GM15510 (cell line): Measurements from ENCODE around the gene GLB1L3.

ENCODE experiments used
- POLR2A ChIP-seq: IDR thresholded peaks from 3 replicates; pipeline ENCODE4 v1.6.1; 2011; ENCODE audit warnings: borderline replicate concordance; ENCODE audit not compliant: insufficient read length; ENCODE audit errors: extremely low read depth

Gene GLB1L3, protein sequence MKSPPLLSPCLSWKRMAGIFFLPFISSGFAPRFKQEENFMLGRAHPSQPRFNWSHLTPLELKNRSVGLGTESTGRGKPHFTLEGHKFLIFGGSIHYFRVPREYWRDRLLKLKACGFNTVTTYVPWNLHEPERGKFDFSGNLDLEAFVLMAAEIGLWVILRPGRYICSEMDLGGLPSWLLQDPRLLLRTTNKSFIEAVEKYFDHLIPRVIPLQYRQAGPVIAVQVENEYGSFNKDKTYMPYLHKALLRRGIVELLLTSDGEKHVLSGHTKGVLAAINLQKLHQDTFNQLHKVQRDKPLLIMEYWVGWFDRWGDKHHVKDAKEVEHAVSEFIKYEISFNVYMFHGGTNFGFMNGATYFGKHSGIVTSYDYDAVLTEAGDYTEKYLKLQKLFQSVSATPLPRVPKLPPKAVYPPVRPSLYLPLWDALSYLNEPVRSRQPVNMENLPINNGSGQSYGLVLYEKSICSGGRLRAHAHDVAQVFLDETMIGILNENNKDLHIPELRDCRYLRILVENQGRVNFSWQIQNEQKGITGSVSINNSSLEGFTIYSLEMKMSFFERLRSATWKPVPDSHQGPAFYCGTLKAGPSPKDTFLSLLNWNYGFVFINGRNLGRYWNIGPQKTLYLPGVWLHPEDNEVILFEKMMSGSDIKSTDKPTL

DNA sequence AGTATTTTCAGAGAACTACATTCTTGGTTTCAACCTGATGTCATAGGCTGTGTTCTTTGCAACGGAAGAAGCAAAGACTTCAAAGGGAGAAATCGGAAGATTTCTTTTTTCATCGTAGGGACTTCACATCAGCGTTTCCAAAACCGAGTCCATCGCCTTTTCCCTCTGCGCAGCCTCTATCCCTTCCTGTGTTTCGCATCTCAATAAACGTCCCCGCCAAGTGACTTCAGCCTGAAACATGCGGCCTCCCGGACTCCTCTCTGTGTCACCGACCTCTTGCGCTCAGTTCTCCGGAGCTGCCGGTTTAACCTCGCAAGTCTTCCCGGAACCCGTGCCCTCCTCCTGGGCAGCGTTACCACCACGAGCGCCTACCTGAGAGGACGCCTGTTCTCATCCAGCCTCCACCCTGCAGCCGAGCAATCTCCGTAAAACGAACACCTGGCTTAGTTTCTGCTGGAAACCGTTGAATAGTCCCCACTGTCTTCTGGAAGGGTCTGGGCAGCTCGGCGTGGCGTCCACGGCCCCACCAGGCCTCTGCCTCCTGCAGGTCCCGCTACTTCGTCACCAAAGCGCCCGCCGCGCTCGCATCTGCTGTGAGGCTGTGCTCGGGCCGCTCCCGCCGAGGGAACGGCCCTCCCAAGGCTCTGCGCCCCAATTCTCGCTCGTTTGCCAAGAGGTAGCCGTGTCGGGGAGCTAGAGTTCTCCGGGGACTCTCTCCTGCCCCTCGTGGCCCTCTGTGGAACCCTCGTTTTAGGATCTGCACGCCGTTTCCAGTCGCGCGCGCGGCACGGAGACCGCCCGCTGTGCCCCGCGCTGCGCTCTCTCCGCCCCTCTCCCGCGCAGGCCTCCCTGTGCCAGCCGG lies at the start of gene GLB1L3:
TSS of gene GLB1L3 (plus strand) at position 846 of the 862 bp plus-strand sequence. CDS start 362 bp downstream, outside the sequence.
- TF ChIP-seq POLR2A, result no peak

DNA sequence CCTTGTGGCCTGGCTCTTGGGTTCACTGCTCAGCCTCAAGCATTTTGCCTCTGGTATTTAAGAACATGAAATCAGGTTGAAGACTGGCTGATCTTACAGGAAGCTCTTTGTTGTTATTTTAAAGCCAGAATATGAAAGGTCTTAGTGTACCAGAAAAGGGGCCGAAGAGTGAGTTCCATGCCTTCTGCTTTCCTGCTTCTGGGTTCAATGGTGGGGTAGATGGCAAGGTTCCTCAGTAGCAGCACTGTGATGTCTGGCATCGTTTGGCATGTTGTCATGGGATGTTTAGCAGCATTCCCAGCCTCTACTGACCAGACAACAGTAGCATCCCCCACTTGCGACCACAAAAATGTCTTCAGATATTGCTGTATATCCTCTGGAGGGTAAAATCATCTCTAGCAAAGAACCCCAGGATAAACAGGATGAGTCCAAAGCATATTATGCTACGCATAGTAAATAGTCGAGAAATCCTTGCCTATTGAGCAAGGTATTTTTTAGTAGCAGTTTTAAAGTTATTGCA lies 49.3 kb upstream of the GLB1L3 start:
- no peak for TF ChIP-seq POLR2A

DNA sequence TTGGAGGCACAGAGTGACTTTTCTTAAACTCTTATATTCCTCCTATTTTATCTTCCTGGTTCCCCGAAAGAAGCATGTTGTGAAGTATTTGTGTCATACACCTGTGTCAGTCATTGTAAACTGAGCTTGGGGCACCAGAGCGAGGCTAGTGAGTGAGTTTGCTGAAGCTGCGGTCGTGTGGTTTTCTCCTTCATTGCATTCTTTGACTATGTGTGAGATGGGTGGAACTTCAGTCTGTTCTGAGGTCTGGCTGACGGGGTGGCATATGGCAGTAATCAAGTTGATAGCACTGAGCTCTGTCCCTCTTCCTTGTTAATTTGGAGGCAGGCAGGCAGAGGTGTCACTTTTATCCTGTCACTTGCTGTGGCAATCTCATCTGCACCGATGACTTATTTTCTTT lies 47.6 kb upstream of the GLB1L3 start:
- no peak for TF ChIP-seq POLR2A

DNA sequence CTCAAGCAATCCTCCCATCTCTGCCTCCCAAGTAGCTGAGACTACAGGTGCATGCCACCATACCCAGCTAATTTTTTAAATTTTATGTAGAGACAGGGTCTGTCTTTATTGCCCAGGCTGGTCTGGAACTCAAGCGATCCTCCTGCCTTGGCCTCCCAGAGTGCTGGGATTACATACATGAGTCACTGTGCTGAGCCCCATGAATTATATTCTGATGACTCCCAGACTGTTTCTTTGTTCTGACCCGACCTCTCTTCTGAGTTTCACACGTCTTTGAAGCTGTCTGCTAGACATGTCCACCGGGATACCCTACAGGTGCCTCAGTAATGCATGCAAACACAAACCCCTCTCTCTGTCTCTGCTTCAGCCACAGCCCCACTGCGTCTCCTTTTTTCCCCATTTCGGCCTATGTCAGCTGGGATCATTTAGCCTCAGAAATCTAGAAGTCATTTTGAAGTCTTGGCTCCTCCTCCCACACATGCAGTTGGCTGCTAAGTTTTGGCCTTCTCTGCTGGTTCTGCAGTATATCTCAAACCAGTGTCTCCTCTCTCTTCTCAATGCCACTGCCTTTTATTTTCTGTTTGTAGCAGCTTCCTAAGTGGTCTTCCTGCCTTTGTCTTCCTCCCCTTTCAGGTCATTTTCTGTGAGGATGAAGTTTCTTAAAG lies 46.9 kb upstream of the GLB1L3 start:
- no peak for TF ChIP-seq POLR2A

DNA sequence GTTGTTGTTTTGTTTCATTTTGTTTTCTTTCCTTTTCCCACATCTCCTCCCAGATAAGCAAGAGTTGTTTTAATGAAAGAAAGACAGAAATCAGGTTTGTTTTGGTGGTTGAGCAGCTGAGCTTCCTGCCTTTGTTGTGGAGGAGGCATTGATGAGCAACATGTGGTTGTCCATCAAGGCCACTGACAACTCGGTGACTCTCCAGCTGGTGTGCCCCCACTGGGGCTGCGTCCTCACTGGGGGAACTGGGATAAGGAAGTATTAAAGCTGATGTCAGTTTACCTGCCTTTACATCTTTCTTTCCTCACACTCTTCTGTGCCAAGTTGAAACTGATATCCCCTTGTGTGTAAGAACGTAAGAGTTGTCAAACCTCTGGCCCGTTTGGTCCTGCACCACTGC lies 45.8 kb upstream of the GLB1L3 start:
- no peak for TF ChIP-seq POLR2A

DNA sequence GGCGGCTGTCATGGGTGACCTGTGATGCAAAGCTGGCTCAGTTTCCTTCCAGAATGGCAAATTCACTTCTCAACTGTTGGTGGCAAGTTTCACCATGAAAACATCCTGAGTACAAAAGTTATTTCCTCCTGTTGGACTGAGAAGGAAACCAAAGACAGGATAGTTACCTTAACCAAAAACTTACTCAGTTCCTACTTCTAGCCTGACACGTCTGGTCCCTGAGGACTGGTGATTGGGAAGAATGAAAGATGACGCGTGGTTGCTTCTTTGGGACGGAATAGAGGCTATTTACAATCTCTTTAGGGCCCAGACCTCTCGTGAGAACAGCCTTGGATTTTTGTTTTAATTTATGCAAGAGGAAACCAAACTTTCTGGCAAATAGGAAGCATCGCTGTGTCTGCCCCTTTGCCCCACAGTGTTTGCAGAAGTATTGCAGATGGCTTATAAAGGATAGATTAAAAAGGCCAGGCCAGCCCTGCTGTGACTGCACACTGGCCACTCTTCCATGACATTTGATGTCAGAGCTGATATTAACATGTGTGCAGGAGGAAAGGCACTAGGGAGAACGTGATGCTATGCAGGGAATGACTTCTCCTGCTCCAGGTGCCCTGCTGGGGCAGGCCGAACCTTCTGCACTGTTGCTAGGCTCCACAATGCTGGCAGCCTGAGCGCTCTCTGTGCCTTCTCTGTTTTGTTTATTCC lies 44.1 kb upstream of the GLB1L3 start:
- no peak for TF ChIP-seq POLR2A

DNA sequence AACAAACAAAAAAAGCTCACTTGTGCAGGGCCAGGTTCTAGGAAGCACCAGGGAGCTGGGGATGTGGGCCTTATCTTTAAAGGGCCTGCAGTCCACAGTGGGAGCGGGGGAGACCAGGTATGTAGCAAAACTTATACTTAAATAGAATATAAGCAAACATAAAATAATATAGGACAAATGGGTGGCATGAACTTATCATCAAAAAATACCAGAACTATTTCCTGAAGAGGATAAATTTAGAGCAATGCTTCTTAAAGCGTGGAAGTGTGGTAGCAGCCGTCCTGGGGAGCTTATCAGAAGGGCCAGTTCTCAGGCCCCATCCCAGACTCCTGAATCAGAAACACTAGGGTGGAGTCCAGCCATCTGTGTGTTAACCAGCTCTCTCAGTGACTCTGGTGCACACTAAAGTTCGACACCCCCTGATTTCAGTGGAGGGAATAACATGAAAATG lies 42.4 kb upstream of the GLB1L3 start:
- TF ChIP-seq POLR2A, result no peak

DNA sequence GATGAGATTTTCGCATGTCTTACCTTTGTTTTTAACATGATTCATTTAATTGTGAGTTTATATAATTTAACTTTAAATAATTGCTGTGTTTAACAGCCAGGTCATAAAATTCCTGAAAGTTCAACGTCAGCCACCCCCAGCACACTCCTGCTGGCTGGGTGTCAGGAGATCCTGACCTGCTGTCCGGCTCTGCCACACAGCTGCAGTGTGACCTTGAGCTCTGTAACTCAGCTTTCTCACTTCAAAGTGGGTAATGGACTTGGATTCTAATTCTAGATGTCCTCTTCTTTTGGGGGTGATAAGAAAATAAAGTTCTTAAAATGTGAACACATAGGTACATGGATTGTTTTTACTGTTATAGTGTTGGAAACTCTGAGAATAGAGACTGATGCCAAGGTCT lies 40.8 kb upstream of the GLB1L3 start:
- no peak for TF ChIP-seq POLR2A

DNA sequence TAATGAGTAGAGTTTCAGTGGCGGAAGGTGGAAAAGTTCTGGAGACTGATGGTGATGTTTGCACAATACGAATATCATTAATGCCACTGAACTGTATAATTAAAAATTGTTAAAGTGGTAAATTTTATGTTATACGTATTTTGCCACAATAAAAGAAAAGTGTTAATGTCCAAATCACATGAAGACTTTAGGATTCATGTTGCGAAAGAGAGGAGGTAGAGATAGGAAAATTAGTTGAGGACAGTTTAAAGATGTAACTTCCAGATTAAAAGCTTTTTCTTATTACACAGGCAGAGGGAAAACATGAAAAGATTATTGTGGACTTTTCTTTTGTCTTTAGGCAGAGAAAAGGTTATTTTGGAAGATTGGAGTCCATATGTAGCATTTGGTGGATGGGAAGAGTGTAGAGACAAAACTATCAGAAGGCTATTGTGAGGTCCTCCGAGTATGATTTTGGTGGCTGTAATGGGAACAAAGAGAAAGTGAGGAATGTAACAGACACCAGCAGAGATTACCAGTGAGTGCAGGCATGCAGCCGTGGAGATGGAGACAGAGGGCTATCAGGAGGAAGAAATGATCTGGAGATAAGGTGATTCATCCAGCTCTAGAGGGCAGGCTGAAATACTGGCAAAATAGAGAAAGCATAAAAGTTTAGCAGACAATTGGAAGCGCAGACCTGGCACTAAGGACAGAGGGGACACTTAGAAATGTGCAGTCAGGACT lies 39.2 kb upstream of the GLB1L3 start:
- no peak for TF ChIP-seq POLR2A

DNA sequence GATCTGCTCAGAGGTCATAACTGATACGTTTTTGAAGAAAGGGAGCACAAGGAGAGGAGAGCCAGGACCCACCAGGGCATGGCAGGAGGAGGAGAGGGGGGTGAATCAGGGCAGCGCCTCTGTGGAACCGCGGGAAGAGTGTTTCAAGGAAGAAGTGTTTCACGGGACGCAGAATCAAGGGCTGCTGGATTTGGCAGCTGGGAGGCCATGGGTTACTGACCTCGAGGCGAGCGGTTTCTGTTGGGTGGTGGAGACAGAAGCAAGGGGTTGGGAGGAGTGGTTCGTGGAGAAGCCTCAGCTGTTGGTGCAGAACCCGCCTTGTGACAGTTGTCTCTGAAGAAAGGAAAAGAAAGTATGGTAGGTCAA lies 38.6 kb upstream of the GLB1L3 start:
- TF ChIP-seq POLR2A, result no peak

DNA sequence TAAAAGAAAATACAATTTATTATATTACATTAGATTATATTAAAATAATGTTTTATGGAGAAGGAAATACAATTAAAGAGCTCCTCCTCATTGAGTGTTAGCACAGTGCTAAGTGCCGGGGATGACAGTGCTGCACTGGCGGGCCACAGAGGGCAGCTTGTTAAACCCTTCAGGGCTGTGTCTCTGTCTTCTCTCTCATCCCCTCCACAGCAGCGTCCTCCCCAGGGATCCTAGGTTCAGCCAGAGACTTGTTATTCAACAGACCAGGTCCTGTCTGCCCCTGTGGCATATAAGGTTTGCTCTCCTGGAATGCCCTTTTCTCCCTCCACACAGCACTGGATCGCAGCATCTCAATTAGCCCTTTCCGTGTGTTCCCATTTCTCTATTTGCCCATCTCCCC lies 37.2 kb upstream of the GLB1L3 start:
- no peak for TF ChIP-seq POLR2A

DNA sequence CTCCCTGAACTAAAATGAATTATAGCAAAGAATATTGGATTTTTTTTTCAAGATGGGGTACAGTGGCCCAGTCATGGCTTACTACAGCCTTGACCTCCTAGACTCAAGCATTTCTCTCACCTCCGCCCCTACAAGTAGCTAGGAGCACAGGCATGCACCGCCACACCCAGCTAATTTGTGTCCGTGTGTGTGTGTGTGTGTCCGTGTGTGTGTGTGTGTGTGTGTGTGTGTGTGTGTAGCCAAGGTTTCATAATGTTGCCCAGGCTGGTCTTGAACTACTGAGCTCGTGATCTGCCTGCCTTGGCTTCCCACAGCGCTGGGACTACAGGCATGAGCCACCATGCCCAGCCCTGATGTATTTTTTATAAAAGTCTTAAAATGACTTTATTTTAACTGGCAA lies 35.6 kb upstream of the GLB1L3 start:
- TF ChIP-seq POLR2A, result no peak

DNA sequence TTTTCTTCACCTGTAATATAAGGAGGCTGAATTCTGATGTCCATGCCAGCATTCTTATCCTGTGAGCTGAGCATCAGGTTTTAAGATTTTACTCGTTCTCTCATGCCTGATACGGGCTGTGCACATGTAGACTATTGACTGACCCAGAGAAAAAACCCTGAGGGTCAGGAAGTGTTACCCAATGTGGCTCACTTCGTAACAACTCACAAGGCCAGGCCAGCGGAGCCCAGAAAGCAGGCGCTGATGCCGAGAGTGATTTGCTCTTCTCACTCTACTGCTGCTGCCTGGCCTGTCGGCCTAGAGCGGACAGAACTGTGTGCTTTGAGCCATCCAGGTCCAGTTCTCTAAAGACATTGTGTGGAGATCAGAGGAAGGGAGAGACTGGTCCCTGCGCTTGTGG lies 33.8 kb upstream of the GLB1L3 start:
- no peak for TF ChIP-seq POLR2A
